Measurements from ENCODE around the gene TBX2.

The TBX2 gene

DNA sequence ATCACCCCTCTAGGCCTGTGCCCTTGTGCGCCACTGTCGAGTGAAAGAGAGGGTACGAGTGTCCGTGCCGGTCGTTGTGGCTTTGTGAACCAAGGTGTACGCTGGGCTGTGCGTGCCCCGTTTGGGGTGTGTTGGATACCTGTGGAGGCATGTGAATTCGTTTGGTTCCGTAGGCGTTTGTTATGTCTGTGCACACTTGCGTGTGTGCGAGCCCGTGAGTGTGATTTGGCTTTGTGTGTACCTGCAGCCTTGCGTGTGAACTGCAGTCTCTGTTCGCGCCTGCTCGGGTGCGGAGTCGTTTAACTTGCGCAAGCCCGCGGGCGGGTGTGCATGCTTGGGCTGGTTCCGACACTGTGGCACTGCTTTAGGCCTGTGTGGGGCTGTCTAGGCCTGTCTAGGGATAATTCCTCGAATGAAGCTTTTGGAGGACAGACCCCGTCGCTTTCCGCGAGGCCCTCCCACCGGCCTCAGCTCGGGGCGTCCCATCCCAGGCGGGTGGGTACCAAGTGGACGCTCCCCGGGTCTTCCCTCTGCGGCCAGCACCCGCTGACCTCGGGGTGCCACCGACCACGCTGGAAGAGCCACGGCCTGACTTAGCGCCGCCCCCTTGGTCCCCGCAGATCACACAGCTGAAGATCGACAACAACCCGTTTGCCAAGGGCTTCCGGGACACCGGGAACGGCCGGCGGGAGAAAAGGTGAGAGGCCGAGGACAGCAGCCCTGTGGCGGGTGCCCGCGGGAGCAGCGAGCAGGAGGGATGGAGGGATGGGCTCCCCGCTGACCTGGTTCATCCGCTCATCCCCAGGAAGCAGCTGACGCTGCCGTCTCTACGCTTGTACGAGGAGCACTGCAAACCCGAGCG is 4.4 kb downstream of the TBX2 start:
- DNase-seq = no peak

DNA sequence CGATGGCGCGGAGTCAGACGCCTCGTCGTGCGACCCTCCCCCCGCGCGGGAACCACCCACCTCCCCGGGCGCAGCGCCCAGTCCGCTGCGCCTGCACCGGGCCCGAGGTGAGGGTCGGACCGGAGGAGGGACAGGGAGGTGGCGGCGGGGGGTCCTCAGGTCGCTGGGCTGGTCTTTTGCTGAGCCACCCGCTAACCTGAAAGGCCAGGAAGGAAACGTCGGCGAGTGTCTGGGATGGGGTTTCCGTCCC is 4.9 kb downstream of the TBX2 start:
- DNase-seq = no peak

- no peak for DNase-seq
Measured at GRCh38 chr17:61404913-61405685, 5.5 kb downstream of the TBX2 start.

- DNase-seq = no peak
Measured at GRCh38 chr17:61405686-61406536, 6.3 kb downstream of the TBX2 start.

- DNase-seq = no peak
Measured at GRCh38 chr17:61406537-61406845, 6.8 kb downstream of the TBX2 start.

DNA sequence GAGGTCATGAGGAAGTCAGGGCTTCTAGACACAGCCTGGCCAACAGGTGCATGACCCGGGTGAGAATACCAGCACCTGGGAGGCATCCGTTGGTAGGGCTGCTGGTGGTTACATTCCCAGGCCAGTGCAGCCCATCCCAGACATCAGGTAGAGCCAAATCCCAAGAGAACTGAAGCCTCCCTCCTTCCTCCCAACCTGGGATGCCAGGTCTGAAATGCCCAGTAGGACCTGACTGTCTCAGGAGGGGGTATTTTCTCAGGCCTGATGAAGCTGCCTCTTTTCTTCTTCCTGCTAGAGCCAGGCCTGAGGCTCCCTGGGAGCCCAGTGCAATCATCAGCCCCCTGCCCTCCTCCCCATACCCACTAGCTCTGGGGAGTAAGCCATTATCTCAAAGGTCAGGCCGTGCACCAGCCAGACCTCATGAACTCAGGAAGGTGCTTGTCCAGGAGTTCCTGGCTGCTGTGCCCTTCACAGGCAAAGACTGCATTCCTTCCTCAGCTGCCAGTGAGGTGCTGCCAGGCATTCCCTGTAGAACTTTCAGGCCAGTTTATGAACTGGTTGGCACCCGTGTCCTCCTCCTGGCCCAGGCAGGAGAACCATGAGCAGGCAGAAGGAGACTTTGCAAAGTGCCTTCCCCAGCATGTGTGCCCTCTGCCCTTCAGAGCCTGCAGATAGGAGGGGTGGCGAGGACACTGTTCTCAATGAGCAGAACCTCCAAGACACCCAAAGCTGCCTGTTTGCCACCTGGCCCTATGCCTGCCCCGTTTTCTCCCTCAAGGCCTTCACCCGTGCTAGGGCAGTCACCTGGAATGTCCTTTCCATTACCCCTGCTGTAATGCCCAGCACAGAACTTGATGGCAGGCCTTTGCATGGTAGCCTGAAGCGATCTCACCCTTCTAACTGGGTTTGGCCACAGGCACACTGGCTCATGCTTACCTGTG is 7.6 kb downstream of the TBX2 start:
- DNase-seq = no peak

- no peak for DNase-seq
Measured at GRCh38 chr17:61408151-61409041, 8.8 kb downstream of the TBX2 start.

- DNase-seq = no peak
Measured at GRCh38 chr17:61409301-61410112, 9.9 kb downstream of the TBX2 start.

GRCh38 chr17:61410141-61411010 is 10.7 kb downstream of the TBX2 start:
- peak; percentile 80 for DNase-seq

- DNase-seq = no peak
Measured at GRCh38 chr17:61411011-61411260, 11.3 kb downstream of the TBX2 start.

- no peak for DNase-seq
Measured at GRCh38 chr17:61411261-61412142, 11.9 kb downstream of the TBX2 start.

DNA sequence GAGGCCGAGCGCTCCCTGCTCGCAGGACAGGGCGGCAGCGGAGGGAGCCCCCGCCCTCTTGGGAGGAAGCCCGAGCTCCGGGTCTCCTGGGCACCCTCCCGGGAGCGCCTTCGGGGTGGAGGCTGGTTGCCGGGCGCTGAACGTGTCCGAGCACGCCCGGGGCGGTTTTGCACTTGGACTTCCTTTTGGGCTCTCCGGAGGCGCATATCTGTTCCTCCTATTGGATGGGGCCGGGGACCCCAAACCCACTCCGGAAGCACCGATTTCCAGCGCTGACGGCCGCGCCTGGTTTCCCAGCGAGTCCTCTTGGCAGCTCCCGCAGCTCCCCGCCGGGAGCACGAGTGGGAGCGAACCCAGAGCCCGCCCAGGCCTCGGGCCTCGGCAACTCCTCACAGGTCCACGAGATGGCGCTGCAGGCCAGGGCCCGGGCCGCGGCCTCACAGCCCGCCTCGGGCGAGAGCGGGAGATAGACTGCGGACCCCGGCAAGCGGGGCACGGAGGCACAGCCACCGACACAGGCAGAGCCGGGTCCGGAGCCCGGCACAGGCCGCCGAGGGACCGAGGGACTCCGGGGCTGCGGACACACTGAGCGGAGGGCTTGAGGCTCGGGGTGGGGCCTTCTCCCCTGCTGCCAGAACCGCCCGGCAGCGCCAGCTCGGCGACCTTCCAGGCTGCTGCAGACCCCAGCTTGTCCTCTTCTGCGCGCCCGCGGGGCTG is 12.7 kb downstream of the TBX2 start:
- DNase-seq = peak; percentile 78

DNA sequence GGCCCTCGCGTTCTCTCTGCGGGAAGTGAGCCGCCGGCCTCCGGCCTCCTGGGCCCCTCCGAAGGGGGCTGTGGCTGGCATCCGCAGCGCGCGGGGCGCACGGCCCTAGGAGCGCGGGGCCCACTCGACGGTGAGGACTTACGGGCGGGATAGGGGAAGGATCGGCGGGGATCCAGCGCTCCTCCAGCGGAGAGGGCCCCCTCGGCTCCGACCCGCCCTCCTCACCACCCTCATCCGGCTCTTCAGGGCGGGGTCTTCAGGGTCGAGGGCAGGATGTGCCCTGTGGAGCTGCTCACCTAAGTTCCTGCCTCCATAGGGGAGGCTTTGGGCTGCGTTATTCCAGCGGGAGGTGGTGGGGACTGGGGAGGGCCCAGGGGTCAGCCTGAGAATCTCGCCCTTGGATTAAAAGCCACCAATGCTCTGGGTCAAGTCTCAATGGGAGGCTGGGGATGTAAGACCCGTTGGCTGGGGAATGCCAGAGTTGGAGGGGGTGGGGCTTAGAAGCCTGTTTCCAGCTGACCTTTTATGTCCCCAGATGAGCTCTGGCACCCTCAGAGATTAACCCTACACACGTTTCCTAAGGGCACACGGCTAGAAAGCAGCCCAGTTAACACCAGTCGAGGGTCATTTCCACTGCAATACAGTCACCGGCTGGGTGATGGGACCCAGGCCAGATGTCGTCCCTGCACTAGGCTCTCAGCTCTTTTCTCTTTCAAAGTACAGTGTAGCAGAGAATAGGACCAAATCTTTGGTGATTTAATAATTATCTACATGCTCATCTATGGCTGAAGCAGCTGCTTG is 13.4 kb downstream of the TBX2 start:
- no peak for DNase-seq

- DNase-seq = no peak
Measured at GRCh38 chr17:61413661-61414126, 14.1 kb downstream of the TBX2 start.

DNA sequence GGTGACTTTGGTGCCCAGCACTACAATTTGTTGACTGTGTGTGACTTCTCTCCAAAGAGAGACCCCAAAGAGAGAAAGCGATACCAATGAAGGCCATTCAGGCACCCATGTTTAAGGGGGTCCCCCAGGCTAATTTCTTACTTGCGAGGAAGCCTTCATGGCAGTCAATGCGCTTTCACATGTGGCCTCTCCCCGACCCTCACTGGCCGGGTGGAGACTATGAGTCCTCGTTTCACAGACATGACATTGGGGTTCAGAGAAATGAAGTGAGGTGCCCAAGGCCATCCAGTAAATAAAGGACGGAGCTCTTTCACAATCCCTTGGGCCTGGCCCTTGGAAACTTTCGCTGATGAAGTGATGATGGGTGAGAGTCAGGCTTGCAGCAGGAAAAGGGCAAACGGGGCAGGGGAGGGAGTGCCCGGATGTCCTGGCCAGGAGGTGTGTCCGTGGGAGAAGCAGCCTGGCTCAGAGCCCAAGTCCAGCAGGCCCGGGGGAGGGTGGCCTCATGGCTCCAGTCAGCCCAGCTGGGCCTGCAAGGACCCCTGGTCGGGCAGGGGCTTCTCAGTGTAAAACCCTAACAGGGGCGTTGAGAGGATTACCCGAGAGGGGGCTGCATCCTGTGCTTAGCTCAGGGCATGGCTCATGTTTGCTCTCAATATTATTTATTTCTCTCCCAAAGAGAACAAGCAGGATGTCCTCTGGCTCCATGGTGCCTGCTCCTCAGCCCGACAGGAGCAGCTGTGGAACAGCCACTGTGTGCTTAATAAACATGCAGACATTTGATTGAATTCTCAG is 14.7 kb downstream of the TBX2 start:
- no peak for DNase-seq

GRCh38 chr17:61414936-61415251 is 15.3 kb downstream of the TBX2 start:
- DNase-seq = no peak

All from activated naive CD4-positive, alpha-beta T cell treated with anti-CD3 and anti-CD28 coated beads, Interleukin-2, amount 50 U/mL, for 16 hours (primary cell).